ENCODE results near the gene GLB1L.
"Not testable (repeated sequence)": the region's sequence is repeated elsewhere in the genome, so short reads cannot be mapped to it uniquely, and the experiment has no call there.

The GLB1L gene

GRCh38 chr2:219280651-219281050, 35.4 kb upstream of the GLB1L start:
- DNase-seq (ENCODE audit: low read depth, low spot score) = no peak

GRCh38 chr2:219279916-219280516, 34.8 kb upstream of the GLB1L start:
- DNase-seq (ENCODE audit: low read depth, low spot score) = no peak

- DNase-seq (ENCODE audit: low read depth, low spot score) = peak; percentile 97
Observed at GRCh38 chr2:219279151-219279915, 34.1 kb upstream of the GLB1L start, which contains the start of gene DNAJB2. DNAJB2 (plus strand) TSS chr2:219279366; CDS start chr2:219279834, 468 bp downstream.

- DNase-seq (ENCODE audit: low read depth, low spot score) = no peak
Observed at GRCh38 chr2:219278655-219279150, 33.5 kb upstream of the GLB1L start.

- DNase-seq (ENCODE audit: low read depth, low spot score) = no peak
Observed at GRCh38 chr2:219277703-219278654, 32.7 kb upstream of the GLB1L start.

GRCh38 chr2:219274361-219274921, 29.2 kb upstream of the GLB1L start:
- DNase-seq (ENCODE audit: low read depth, low spot score) = no peak

- DNase-seq (ENCODE audit: low read depth, low spot score) = no peak
Observed at GRCh38 chr2:219273937-219274336, 28.7 kb upstream of the GLB1L start.

- DNase-seq (ENCODE audit: low read depth, low spot score) = no peak
Observed at GRCh38 chr2:219272995-219273394, 27.8 kb upstream of the GLB1L start.

GRCh38 chr2:219272356-219272755, 27.1 kb upstream of the GLB1L start:
- no peak for DNase-seq (ENCODE audit: low read depth, low spot score)

- no peak for DNase-seq (ENCODE audit: low read depth, low spot score)
Observed at GRCh38 chr2:219271021-219271420, 25.8 kb upstream of the GLB1L start.

GRCh38 chr2:219270055-219270372, 24.8 kb upstream of the GLB1L start:
- DNase-seq (ENCODE audit: low read depth, low spot score) = no peak

- no peak for DNase-seq (ENCODE audit: low read depth, low spot score)
Observed at GRCh38 chr2:219269362-219270054, 24.3 kb upstream of the GLB1L start.

GRCh38 chr2:219268294-219268693, 23.1 kb upstream of the GLB1L start:
- no peak for DNase-seq (ENCODE audit: low read depth, low spot score)

GRCh38 chr2:219266886-219267285, 21.6 kb upstream of the GLB1L start:
- DNase-seq (ENCODE audit: low read depth, low spot score) = no peak

GRCh38 chr2:219266232-219266631, 21.0 kb upstream of the GLB1L start:
- DNase-seq (ENCODE audit: low read depth, low spot score) = no peak

- DNase-seq (ENCODE audit: low read depth, low spot score) = no peak
Observed at GRCh38 chr2:219261024-219261855, 16.0 kb upstream of the GLB1L start.

GRCh38 chr2:219258942-219259341, 13.7 kb upstream of the GLB1L start:
- not testable (repeated sequence) for DNase-seq (ENCODE audit: low read depth, low spot score)

- no peak for DNase-seq (ENCODE audit: low read depth, low spot score)
Observed at GRCh38 chr2:219254590-219255201, 9.5 kb upstream of the GLB1L start.

- peak; percentile 81 for DNase-seq (ENCODE audit: low read depth, low spot score)
Observed at GRCh38 chr2:219253753-219254589, 8.7 kb upstream of the GLB1L start, which contains the start of gene TUBA4A. TUBA4A (minus strand) TSS chr2:219253918; CDS start chr2:219253858, 60 bp downstream.

All from activated CD4-positive, CD25-positive, alpha-beta regulatory T cell treated with anti-CD3 and anti-CD28 coated beads, Interleukin-2, amount 50 U/mL, for 16 hours (primary cell).